Hepatocyte (in vitro differentiated cells): ENCODE measurements around the gene IGFALS. TPM values are rescaled to one million over a fixed set of nuclear protein-coding genes. Genes with fewer than 3 reads are reported as not detected.

Source experiments
- DNase-seq: peaks from one replicate; pipeline ENCODE4 v3.0.0-alpha.2; 2016; ENCODE audit warnings: low spot score
- H2AFZ ChIP-seq: fragments of 200-600 bp; sonication (generic); 2 replicates; pipeline ENCODE4 v1.6.0; 2016; ENCODE audit warnings: antibody characterized with exemption, mild to moderate bottlenecking
- H3K27ac ChIP-seq: fragments of 200-600 bp; sonication (generic); 2 replicates; pipeline ENCODE4 v1.5.1; 2016; ENCODE audit warnings: mild to moderate bottlenecking
- H3K27me3 ChIP-seq: fragments of 200-600 bp; sonication (generic); 2 replicates; pipeline ENCODE4 v1.6.1; 2016
- H3K36me3 ChIP-seq: fragments of 200-600 bp; sonication (generic); replicated peaks from 2 replicates; pipeline ENCODE4 v1.5.1; 2016; ENCODE audit warnings: low read depth; ENCODE audit not compliant: insufficient read depth
- H3K4me1 ChIP-seq: fragments of 200-600 bp; sonication (generic); 2 replicates; pipeline ENCODE4 v1.5.1; 2016; ENCODE audit warnings: mild to moderate bottlenecking, moderate library complexity; ENCODE audit not compliant: insufficient read depth
- H3K4me2 ChIP-seq: fragments of 200-600 bp; sonication (generic); 2 replicates; pipeline ENCODE4 v1.6.0; 2016
- H3K4me3 ChIP-seq: fragments of 200-600 bp; sonication (generic); 2 replicates; pipeline ENCODE4 v1.5.1; 2016; ENCODE audit warnings: mild to moderate bottlenecking
- H3K79me2 ChIP-seq: fragments of 200-600 bp; sonication (generic); 2 replicates; pipeline ENCODE4 v1.6.0; 2017; ENCODE audit warnings: mild to moderate bottlenecking
- H3K9me2 ChIP-seq: fragments of 200-600 bp; sonication (generic); replicated peaks from 2 replicates; pipeline ENCODE4 v1.6.0; 2017; ENCODE audit warnings: mild to moderate bottlenecking; ENCODE audit not compliant: insufficient read depth
- H3K9me3 ChIP-seq: fragments of 200-600 bp; sonication (generic); 2 replicates; pipeline ENCODE4 v1.5.1; 2016; ENCODE audit warnings: low read depth, mild to moderate bottlenecking
- H4K20me1 ChIP-seq: fragments of 200-600 bp; sonication (generic); 2 replicates; pipeline ENCODE4 v1.6.0; 2016; ENCODE audit warnings: mild to moderate bottlenecking; ENCODE audit not compliant: insufficient read depth, poor library complexity, severe bottlenecking
- CTCF ChIP-seq: fragments of 200-600 bp; sonication (generic); IDR thresholded peaks from 2 replicates; pipeline ENCODE4 v1.5.1; 2016; ENCODE audit warnings: antibody characterized with exemption, mild to moderate bottlenecking; ENCODE audit not compliant: poor library complexity
- EZH2 ChIP-seq: fragments of 200-600 bp; sonication (generic); IDR thresholded peaks from 2 replicates; pipeline ENCODE4 v1.6.1; 2016; ENCODE audit warnings: antibody characterized with exemption, mild to moderate bottlenecking, borderline replicate concordance
- EZH2phosphoT487 ChIP-seq: fragments of 200-600 bp; sonication (generic); IDR thresholded peaks from one replicate; pipeline ENCODE4 v1.6.1; 2018; ENCODE audit warnings: antibody characterized with exemption, mild to moderate bottlenecking, low read depth, moderate library complexity; ENCODE audit not compliant: unreplicated experiment, severe bottlenecking
- WGBS: methylation state at CpG from one replicate; pipeline ENCODE4 v1.1.6; 2016; ENCODE audit warnings: low lambda C conversion rate; ENCODE audit errors: missing lambda C conversion rate; 5-methylcytosine and 5-hydroxymethylcytosine counted together
- polyA plus RNA-seq: library from polyadenylated mRNA; unstranded; fragments of >200 nt; fragmentation: Nextera tagmentation; extraction: Ambion mirVana; gene quantifications from 2 replicates; pipeline ENCODE4 v1.2.1, GENCODE V29; 2016
- total RNA-seq: library from RNA; depleted of rRNA; stranded (reverse); fragments of >200 nt; gene quantifications from 2 replicates; pipeline ENCODE4 v1.2.3, GENCODE V29; 2014

Gene IGFALS
- total and polyA plus RNA-seq, 2 experiments from 2014 or later = 11.2 to 12.6 TPM

GRCh38 chr16:1821861-1822611, 28.5 kb upstream of the IGFALS start:
- H3K79me2 ChIP-seq = peaks cover 32% of the 10 kb centered on the region
- H3K27me3 ChIP-seq = no peaks in the 10 kb centered on the region
- whole genome bisulfite sequencing = 97% methylated on average over 24 of the region's 24 CpGs
- no peaks in the 10 kb centered on the region for H3K9me2 ChIP-seq
- H4K20me1 ChIP-seq = no peaks in the 10 kb centered on the region
- TF ChIP-seq EZH2phosphoT487 (no peak), EZH2 (no peak), CTCF (no peak)
- H3K9me3 ChIP-seq = no peaks in the 10 kb centered on the region
- no peak overlapping the region for H2AFZ ChIP-seq
- no peak for DNase-seq
- H3K4me2 ChIP-seq = no peak overlapping the region
- no peaks in the 10 kb centered on the region for H3K36me3 ChIP-seq
- H3K4me1 ChIP-seq = peaks cover 5% of the 10 kb centered on the region
- no peak overlapping the region for H3K27ac ChIP-seq
- no peak overlapping the region for H3K4me3 ChIP-seq

GRCh38 chr16:1820946-1821290, 27.4 kb upstream of the IGFALS start:
- Histone ChIP-seq H3K27ac (no peak overlapping the region), H3K27me3 (no peaks in the 10 kb centered on the region), H3K4me1 (peaks cover 5% of the 10 kb centered on the region), H4K20me1 (no peaks in the 10 kb centered on the region), H2AFZ (no peak overlapping the region), H3K4me3 (no peak overlapping the region), H3K79me2 (peaks cover 32% of the 10 kb centered on the region), H3K9me2 (no peaks in the 10 kb centered on the region), H3K9me3 (no peaks in the 10 kb centered on the region), H3K4me2 (no peak overlapping the region), H3K36me3 (no peaks in the 10 kb centered on the region)
- no peak for DNase-seq
- TF ChIP-seq EZH2phosphoT487 (no peak), EZH2 (no peak), CTCF (no peak)
- WGBS = 99% methylated on average over 12 of the region's 12 CpGs

- H3K4me3 ChIP-seq = no peak overlapping the region
- H2AFZ ChIP-seq = no peak overlapping the region
- TF ChIP-seq CTCF (no peak), EZH2phosphoT487 (no peak), EZH2 (no peak)
- H3K9me3 ChIP-seq = no peaks in the 10 kb centered on the region
- no peaks in the 10 kb centered on the region for H3K36me3 ChIP-seq
- H4K20me1 ChIP-seq = no peaks in the 10 kb centered on the region
- H3K27ac ChIP-seq = no peak overlapping the region
- H3K27me3 ChIP-seq = no peaks in the 10 kb centered on the region
- DNase-seq = no peak
- peaks cover 27% of the 10 kb centered on the region for H3K79me2 ChIP-seq
- no peak overlapping the region for H3K4me2 ChIP-seq
- WGBS = 95% methylated on average over 25 of the region's 25 CpGs
- H3K4me1 ChIP-seq = peaks cover under 1% of the 10 kb centered on the region
- no peaks in the 10 kb centered on the region for H3K9me2 ChIP-seq
Observed at GRCh38 chr16:1820096-1820945, 26.8 kb upstream of the IGFALS start.
